Measurements from ENCODE around the gene MBD5. TPM values are rescaled to one million over a fixed set of nuclear protein-coding genes. Genes with fewer than 3 reads are reported as not detected.

The MBD5 gene
- total RNA-seq, 4 donors from 2014 or later, result 15.4 to 43.0 (median 18.4) TPM

- no peak for DNase-seq (ENCODE audit: low spot score)
- TF ChIP-seq, protein P1, sequence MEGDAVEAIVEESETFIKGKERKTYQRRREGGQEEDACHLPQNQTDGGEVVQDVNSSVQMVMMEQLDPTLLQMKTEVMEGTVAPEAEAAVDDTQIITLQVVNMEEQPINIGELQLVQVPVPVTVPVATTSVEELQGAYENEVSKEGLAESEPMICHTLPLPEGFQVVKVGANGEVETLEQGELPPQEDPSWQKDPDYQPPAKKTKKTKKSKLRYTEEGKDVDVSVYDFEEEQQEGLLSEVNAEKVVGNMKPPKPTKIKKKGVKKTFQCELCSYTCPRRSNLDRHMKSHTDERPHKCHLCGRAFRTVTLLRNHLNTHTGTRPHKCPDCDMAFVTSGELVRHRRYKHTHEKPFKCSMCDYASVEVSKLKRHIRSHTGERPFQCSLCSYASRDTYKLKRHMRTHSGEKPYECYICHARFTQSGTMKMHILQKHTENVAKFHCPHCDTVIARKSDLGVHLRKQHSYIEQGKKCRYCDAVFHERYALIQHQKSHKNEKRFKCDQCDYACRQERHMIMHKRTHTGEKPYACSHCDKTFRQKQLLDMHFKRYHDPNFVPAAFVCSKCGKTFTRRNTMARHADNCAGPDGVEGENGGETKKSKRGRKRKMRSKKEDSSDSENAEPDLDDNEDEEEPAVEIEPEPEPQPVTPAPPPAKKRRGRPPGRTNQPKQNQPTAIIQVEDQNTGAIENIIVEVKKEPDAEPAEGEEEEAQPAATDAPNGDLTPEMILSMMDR (IDR thresholded peaks at IDR 0.05), result no peak
- ATAC-seq (ENCODE audit: low FRiP score), result no peak
Measured at GRCh38 chr2:148525130-148525529, 504.2 kb downstream of the MBD5 start.

DNA sequence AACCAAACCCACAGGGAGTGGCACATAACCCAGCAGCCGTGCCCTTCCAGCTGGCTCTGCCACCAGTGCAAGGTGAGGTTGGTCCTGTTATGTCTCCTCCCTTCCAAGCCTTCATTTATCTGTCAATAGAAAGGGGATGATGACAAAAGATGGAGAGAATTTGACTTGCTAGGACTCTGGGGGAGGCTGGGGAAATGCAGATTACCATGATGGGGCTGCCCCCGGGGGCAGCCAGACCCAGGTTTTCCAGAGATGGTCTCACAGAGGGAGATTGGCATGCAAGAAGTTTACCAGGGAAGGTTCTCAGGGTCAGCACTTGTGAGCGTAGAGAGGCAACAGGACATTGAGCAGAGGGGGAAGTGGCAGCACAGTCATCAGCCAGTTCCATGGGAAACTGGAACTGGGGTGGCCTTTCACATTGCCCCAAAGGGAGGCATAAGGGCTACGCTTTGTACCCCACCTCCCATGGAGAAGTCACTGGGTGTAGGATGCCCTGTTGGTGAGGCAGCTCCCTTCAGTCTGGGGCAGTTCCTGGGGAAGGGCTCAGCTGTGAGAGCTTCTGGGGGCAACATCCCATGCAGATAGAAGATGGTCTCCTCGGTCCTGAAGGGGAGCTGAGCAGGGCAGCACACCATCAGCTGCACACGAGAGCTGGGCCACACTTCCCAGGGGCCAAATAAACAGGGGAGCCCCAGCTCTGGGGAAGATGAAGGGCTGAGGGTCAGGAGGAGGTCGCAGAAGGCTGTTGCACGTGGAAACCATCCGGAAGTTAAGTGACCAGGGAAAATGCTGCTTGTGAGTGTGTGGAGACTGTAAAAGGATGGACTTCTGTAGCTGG lies 505.8 kb downstream of the MBD5 start:
- ATAC-seq (ENCODE audit: low FRiP score), result no peak

DNA sequence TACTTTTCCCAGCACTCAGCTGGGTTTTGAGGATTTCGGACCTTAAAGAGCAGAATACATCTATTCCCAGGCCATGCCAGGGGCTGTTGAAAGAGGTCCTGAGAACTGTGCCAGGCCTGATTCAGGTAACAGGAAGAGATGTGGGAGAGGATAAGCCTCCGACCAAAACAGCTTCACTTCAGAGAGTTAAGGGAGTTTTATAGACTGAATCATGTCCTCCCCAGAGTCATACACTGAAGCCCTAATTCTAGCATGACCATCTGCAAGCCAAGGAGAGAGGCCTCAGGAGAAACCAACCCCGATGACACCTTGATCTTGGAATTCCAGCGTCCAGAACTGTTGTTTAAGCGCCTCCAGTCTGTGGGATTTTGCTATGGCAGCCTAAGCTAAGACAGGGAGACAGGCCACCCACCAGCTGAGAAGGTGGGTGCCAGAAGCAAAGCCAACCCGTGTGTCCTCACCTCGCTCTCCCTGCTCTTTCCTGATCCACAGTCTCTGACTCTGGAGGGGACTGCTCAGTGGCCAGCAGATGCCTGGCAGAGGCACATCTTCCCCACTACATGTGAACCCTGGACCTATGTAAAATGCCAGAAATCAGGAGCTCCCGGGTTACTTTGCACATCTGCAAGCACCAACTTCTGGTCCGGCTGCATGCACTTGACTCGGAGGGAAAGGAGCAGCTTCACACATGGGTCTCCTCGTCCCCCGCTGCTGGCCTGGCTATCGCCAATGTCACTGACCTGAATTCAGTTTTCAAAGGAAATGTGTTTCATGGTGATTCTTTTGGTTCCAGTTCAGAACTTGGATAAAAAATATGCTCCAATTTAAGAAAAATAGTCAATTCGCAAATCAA lies 506.8 kb downstream of the MBD5 start:
- ATAC-seq (ENCODE audit: low FRiP score) (no peak), DNase-seq (ENCODE audit: low spot score) (no peak)
- TF ChIP-seq, protein P1 (IDR thresholded peaks at IDR 0.05), result no peak

More for the DNA sequence above, 505.8 kb downstream of the MBD5 start:
- no peak for DNase-seq (ENCODE audit: low spot score)
- TF ChIP-seq, protein P1 (IDR thresholded peaks at IDR 0.05), result no peak

- ATAC-seq (ENCODE audit: low FRiP score) (no peak), DNase-seq (ENCODE audit: low spot score) (no peak)
- TF ChIP-seq, protein P1 (IDR thresholded peaks at IDR 0.05), result no peak
Measured at GRCh38 chr2:148528356-148529064, 507.6 kb downstream of the MBD5 start.

DNA sequence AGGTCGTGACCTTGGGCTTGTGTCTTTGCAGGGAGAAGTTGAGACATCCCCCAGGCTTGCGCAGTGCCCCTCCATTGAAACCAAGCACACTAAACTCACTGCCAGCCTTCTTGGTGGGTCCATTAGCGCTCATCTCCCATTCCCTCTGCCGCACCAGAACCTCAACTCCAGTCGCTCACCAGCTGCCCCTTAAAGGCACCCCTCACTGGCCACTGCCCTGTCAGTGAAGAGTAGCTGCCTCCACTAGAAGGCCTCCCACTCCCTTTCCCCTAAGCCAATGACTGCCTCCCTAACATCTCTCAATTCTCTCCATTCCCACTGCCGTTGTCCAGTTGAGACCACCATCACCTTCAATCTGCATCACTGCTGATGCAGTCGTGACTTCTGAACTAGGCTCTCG lies 508.9 kb downstream of the MBD5 start:
- DNase-seq (ENCODE audit: low spot score) (no peak), ATAC-seq (ENCODE audit: low FRiP score) (no peak)
- TF ChIP-seq, protein P1 (IDR thresholded peaks at IDR 0.05), result no peak

GRCh38 chr2:148530350-148530749 lies 509.5 kb downstream of the MBD5 start:
- DNase-seq (ENCODE audit: low spot score) (no peak), ATAC-seq (ENCODE audit: low FRiP score) (no peak)
- TF ChIP-seq, protein P1 (IDR thresholded peaks at IDR 0.05), result no peak

Data from omental fat pad (tissue), 4 donors.